GM12864 (cell line): Measurements from ENCODE around the gene SLC49A4.

Source experiments
- DNase-seq: peaks from one replicate; pipeline ENCODE4 v3.0.0-alpha.2; 2011; ENCODE audit warnings: low read depth
- H3K4me3 ChIP-seq: 2 replicates; pipeline ENCODE4 v1.5.1; 2011; ENCODE audit warnings: mild to moderate bottlenecking, low read depth, low read length, control low read depth
- TF ChIP-seq, protein P1 (sequence below): IDR thresholded peaks from 2 replicates; pipeline ENCODE4 v1.5.1; 2011; ENCODE audit warnings: low read depth, mild to moderate bottlenecking, moderate library complexity, low read length, control low read depth, inconsistent platforms; ENCODE audit errors: missing control alignments

Gene SLC49A4

DNA sequence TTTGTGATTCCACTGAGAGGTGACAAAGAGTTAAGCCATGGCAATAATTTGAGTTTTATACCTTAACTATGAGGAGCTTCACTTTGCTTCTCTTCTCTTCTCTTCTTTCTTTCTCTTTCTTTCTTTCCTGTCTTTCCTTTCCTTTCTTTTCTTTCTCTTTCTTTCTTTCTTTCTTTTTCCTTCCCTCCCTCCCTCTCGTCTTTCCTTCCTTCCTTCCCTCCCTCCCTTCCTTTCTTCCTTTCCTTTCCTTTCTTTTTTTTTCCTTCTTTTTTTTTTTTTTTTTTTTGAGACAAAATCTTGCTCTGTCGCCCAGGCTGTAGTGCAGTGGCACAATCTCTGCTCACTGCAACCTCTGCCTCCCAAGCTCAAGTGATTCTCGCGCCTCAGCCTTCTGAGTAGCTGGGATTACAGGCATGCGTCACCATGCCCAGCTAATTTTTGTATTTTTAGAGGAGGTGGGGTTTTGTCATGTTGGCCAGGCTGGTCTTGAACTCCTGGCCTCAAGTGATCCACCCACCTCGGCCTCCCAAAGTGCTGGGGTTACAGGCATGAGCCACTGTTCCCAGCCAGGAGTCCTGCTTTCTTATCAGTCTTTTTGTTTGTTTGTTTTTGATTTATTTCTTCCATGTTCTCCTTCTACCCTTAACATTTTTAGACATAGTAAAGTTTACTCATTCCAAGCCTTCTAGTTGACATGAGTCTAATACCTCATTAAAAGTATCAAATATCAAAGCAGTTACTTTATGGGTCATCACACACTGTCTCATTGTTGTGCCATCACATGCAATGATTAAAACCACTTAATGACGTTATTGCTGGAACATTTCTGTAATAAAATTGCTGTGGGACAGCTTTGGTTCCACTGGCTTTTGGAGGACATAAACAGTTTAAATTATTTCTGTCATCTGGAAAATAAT lies 29.9 kb downstream of the SLC49A4 start:
- TF ChIP-seq, protein P1, sequence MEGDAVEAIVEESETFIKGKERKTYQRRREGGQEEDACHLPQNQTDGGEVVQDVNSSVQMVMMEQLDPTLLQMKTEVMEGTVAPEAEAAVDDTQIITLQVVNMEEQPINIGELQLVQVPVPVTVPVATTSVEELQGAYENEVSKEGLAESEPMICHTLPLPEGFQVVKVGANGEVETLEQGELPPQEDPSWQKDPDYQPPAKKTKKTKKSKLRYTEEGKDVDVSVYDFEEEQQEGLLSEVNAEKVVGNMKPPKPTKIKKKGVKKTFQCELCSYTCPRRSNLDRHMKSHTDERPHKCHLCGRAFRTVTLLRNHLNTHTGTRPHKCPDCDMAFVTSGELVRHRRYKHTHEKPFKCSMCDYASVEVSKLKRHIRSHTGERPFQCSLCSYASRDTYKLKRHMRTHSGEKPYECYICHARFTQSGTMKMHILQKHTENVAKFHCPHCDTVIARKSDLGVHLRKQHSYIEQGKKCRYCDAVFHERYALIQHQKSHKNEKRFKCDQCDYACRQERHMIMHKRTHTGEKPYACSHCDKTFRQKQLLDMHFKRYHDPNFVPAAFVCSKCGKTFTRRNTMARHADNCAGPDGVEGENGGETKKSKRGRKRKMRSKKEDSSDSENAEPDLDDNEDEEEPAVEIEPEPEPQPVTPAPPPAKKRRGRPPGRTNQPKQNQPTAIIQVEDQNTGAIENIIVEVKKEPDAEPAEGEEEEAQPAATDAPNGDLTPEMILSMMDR = no peak
- no peak for DNase-seq

GRCh38 chr3:122825460-122825859 lies 30.6 kb downstream of the SLC49A4 start:
- no peak for DNase-seq
- TF ChIP-seq, protein P1 = no peak
- no peak overlapping the region for H3K4me3 ChIP-seq

More for the DNA sequence above, 29.9 kb downstream of the SLC49A4 start:
- no peak overlapping the region for H3K4me3 ChIP-seq

GRCh38 chr3:122826278-122826677 lies 31.4 kb downstream of the SLC49A4 start:
- H3K4me3 ChIP-seq = no peak overlapping the region
- DNase-seq = no peak
- TF ChIP-seq, protein P1 = no peak

DNA sequence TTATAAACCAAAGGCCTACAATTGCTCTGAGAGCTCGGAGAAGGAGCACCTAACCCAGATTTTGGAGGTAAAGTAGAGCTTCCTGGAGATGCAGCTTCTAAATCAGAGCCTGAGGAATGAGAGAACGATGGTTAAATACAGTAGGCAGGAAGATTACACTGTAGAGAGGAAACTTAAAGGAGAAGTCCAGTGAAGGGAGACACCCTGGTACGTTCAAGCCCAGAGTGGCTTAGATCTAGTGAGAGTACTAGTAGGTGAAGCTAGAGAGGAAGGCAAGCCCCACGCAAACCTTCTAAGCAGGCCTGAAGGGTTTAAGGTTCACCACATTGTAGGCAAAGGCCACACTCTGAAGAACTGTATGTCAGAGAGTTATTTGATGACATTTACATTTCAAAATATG lies 33.4 kb downstream of the SLC49A4 start:
- no peak overlapping the region for H3K4me3 ChIP-seq
- no peak for DNase-seq
- TF ChIP-seq, protein P1 = no peak

- H3K4me3 ChIP-seq = no peak overlapping the region
- DNase-seq = no peak
- TF ChIP-seq, protein P1 = no peak
These were observed 40.7 kb downstream of the SLC49A4 start for GRCh38 chr3:122835590-122835989.

DNA sequence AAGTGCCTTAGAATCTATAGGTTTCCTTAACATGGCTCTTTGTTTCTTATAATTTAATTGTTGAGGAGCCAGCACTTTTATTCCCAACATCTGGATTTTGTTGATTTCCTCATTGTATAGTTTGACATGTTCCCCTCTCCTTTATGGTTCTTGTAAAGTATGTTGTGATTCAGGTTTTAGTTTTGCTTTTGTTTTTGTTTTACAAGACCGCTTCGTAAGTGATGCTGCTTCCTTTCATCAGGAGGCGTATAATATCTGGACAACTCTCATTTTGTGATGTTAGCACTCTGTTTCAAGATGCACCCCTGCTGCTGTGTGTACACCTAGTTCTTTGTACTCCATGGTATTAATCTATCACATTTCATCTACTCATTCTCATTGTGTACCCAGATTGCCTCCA lies 48.7 kb downstream of the SLC49A4 start:
- H3K4me3 ChIP-seq = peak overlapping the region; percentile 12; the same call in 1 of the 2 replicates
- DNase-seq = no peak
- TF ChIP-seq, protein P1 = no peak
